ENCODE measurements around the gene ZNF609. TPM values are rescaled to one million over a fixed set of nuclear protein-coding genes. Genes with fewer than 3 reads are reported as not detected.

The ZNF609 gene
- total and polyA plus RNA-seq, 2 experiments from 2014 or later = 6.3 to 11.3 TPM

GRCh38 chr15:64521726-64522164 is 61.4 kb downstream of the ZNF609 start:
- Histone ChIP-seq H2AFZ (no peak overlapping the region), H3K9me3 (ENCODE audit: low read depth) (no peaks in the 10 kb centered on the region), H3K36me3 (ENCODE audit: low read depth) (no peaks in the 10 kb centered on the region), H3K4me2 (ENCODE audit: unreplicated experiment) (peak overlapping the region; percentile 36), H4K20me1 (ENCODE audit: insufficient read depth) (peaks cover 16% of the 10 kb centered on the region; the same call in 1 of the 2 replicates), H3K79me2 (ENCODE audit: insufficient read depth) (peaks cover 95% of the 10 kb centered on the region), H3K9ac (no peak overlapping the region), H3K4me3 (no peak overlapping the region), H3F3A (ENCODE audit: insufficient read depth) (peaks cover 42% of the 10 kb centered on the region), H3K27me3 (replicated peaks; ENCODE audit: insufficient read depth) (no peaks in the 10 kb centered on the region), H3K4me1 (ENCODE audit: insufficient read depth) (peaks cover 33% of the 10 kb centered on the region), H3K9me2 (ENCODE audit: insufficient read depth) (no peaks in the 10 kb centered on the region), H3K27ac (peak overlapping the region; percentile 29; the same call in 1 of the 2 replicates)
- in situ Hi-C loops (cut with MboI) = no loop called here
- no peak for TF ChIP-seq EZH2phosphoT487 (IDR thresholded peaks at IDR 0.05; ENCODE audit: insufficient read depth, low read depth)
- TF ChIP-seq EZH2 (IDR thresholded peaks at IDR 0.05; ENCODE audit: insufficient read depth, poor library complexity, severe bottlenecking) = no peak
- DNase-seq = peak; percentile 81
- 8 to 9% methylated on average over 3 of the region's 3 CpGs for WGBS, 2 experiments (ENCODE audit: low coverage in 1 of 2, low lambda C conversion rate in 2 of 2, missing lambda C conversion rate in 2 of 2)

GRCh38 chr15:64522226-64522823 is 61.9 kb downstream of the ZNF609 start:
- H3K79me2 ChIP-seq (ENCODE audit: insufficient read depth) = peaks cover 95% of the 10 kb centered on the region
- no peak for DNase-seq
- peak overlapping the region; percentile 36 for H3K4me2 ChIP-seq (ENCODE audit: unreplicated experiment)
- peaks cover 39% of the 10 kb centered on the region for H3K4me1 ChIP-seq (ENCODE audit: insufficient read depth)
- H3K36me3 ChIP-seq (ENCODE audit: low read depth) = no peaks in the 10 kb centered on the region
- H3K9me3 ChIP-seq (ENCODE audit: low read depth) = no peaks in the 10 kb centered on the region
- no peak overlapping the region for H3K4me3 ChIP-seq
- no peak overlapping the region for H3K9ac ChIP-seq
- H3F3A ChIP-seq (ENCODE audit: insufficient read depth) = peaks cover 47% of the 10 kb centered on the region
- no peaks in the 10 kb centered on the region for H3K9me2 ChIP-seq (ENCODE audit: insufficient read depth)
- H4K20me1 ChIP-seq (ENCODE audit: insufficient read depth) = peaks cover 14% of the 10 kb centered on the region; the same call in 1 of the 2 replicates
- no peak overlapping the region for H2AFZ ChIP-seq
- H3K27me3 ChIP-seq (replicated peaks; ENCODE audit: insufficient read depth) = no peaks in the 10 kb centered on the region
- in situ Hi-C loops (cut with MboI) = no loop called here
- H3K27ac ChIP-seq = peak overlapping the region; percentile 29; the same call in 1 of the 2 replicates
- WGBS, 2 experiments (ENCODE audit: low coverage in 1 of 2, low lambda C conversion rate in 2 of 2, missing lambda C conversion rate in 2 of 2) = 54 to 58% methylated on average over 1 of the region's 1 CpG
- TF ChIP-seq EZH2 (IDR thresholded peaks at IDR 0.05; ENCODE audit: insufficient read depth, poor library complexity, severe bottlenecking) = no peak
- TF ChIP-seq EZH2phosphoT487 (IDR thresholded peaks at IDR 0.05; ENCODE audit: insufficient read depth, low read depth) = no peak

- 96 to 98% methylated on average over 5 of the region's 5 CpGs for WGBS, 2 experiments (ENCODE audit: low coverage in 1 of 2, low lambda C conversion rate in 2 of 2, missing lambda C conversion rate in 2 of 2)
- in situ Hi-C loops (cut with MboI) = no loop called here
- no peaks in the 10 kb centered on the region for H3K27me3 ChIP-seq (replicated peaks; ENCODE audit: insufficient read depth)
- no peak overlapping the region for H3K9ac ChIP-seq
- TF ChIP-seq EZH2 (IDR thresholded peaks at IDR 0.05; ENCODE audit: insufficient read depth, poor library complexity, severe bottlenecking) (no peak), EZH2phosphoT487 (IDR thresholded peaks at IDR 0.05; ENCODE audit: insufficient read depth, low read depth) (no peak)
- no peaks in the 10 kb centered on the region for H3K9me2 ChIP-seq (ENCODE audit: insufficient read depth)
- peaks cover 14% of the 10 kb centered on the region; the same call in 1 of the 2 replicates for H4K20me1 ChIP-seq (ENCODE audit: insufficient read depth)
- peaks cover 55% of the 10 kb centered on the region for H3F3A ChIP-seq (ENCODE audit: insufficient read depth)
- H3K9me3 ChIP-seq (ENCODE audit: low read depth) = no peaks in the 10 kb centered on the region
- no peaks in the 10 kb centered on the region for H3K36me3 ChIP-seq (ENCODE audit: low read depth)
- H3K4me2 ChIP-seq (ENCODE audit: unreplicated experiment) = no peak overlapping the region
- no peak overlapping the region for H2AFZ ChIP-seq
- H3K4me3 ChIP-seq = no peak overlapping the region
- H3K79me2 ChIP-seq (ENCODE audit: insufficient read depth) = peaks cover 91% of the 10 kb centered on the region
- no peak overlapping the region for H3K27ac ChIP-seq
- peaks cover 46% of the 10 kb centered on the region for H3K4me1 ChIP-seq (ENCODE audit: insufficient read depth)
- no peak for DNase-seq
These were observed 62.9 kb downstream of the ZNF609 start for GRCh38 chr15:64523240-64523639.

- TF ChIP-seq EZH2 (IDR thresholded peaks at IDR 0.05; ENCODE audit: insufficient read depth, poor library complexity, severe bottlenecking) = no peak
- no peak for TF ChIP-seq EZH2phosphoT487 (IDR thresholded peaks at IDR 0.05; ENCODE audit: insufficient read depth, low read depth)
- peak; percentile 24 for DNase-seq
- no peak overlapping the region for H3K27ac ChIP-seq
These were observed 64.4 kb downstream of the ZNF609 start for GRCh38 chr15:64524778-64525177.

More at GRCh38 chr15:64524778-64525177, 64.4 kb downstream of the ZNF609 start:
- Histone ChIP-seq H3K9me2 (ENCODE audit: insufficient read depth) (no peaks in the 10 kb centered on the region), H3K9ac (no peak overlapping the region), H3K4me3 (no peak overlapping the region), H3K9me3 (ENCODE audit: low read depth) (no peaks in the 10 kb centered on the region), H3K79me2 (ENCODE audit: insufficient read depth) (peaks cover 92% of the 10 kb centered on the region), H3K36me3 (ENCODE audit: low read depth) (no peaks in the 10 kb centered on the region), H3K4me1 (ENCODE audit: insufficient read depth) (peaks cover 46% of the 10 kb centered on the region), H3F3A (ENCODE audit: insufficient read depth) (peaks cover 55% of the 10 kb centered on the region), H3K27me3 (replicated peaks; ENCODE audit: insufficient read depth) (no peaks in the 10 kb centered on the region), H4K20me1 (ENCODE audit: insufficient read depth) (peaks cover 14% of the 10 kb centered on the region; the same call in 1 of the 2 replicates), H2AFZ (no peak overlapping the region), H3K4me2 (ENCODE audit: unreplicated experiment) (no peak overlapping the region)
- in situ Hi-C loops (cut with MboI) = no loop called here
- 78 to 83% methylated on average over 1 of the region's 1 CpG for WGBS, 2 experiments (ENCODE audit: low coverage in 1 of 2, low lambda C conversion rate in 2 of 2, missing lambda C conversion rate in 2 of 2)
